CD4-positive, alpha-beta T cell treated with Interleukin-4 for 4 hours (primary cell): Measurements from ENCODE around the gene ELFN1.

Experiments
- DNase-seq: peaks from one replicate; pipeline ENCODE4 v3.0.0-alpha.2; 2020

ELFN1 gene

DNA sequence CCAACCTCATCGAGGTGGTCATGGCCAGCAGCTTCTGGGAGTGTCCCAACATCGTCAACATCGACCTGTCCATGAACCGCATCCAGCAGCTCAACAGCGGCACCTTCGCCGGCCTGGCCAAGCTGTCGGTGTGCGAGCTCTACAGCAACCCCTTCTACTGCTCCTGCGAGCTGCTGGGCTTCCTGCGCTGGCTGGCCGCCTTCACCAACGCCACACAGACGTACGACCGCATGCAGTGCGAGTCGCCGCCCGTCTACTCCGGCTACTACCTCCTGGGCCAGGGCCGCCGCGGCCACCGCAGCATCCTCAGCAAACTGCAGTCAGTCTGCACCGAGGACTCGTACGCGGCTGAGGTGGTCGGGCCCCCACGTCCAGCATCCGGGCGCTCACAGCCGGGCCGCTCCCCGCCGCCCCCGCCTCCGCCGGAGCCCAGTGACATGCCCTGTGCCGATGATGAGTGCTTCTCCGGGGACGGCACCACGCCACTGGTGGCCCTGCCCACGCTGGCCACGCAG, 75.0 kb downstream of the ELFN1 start:
- no peak for DNase-seq

DNA sequence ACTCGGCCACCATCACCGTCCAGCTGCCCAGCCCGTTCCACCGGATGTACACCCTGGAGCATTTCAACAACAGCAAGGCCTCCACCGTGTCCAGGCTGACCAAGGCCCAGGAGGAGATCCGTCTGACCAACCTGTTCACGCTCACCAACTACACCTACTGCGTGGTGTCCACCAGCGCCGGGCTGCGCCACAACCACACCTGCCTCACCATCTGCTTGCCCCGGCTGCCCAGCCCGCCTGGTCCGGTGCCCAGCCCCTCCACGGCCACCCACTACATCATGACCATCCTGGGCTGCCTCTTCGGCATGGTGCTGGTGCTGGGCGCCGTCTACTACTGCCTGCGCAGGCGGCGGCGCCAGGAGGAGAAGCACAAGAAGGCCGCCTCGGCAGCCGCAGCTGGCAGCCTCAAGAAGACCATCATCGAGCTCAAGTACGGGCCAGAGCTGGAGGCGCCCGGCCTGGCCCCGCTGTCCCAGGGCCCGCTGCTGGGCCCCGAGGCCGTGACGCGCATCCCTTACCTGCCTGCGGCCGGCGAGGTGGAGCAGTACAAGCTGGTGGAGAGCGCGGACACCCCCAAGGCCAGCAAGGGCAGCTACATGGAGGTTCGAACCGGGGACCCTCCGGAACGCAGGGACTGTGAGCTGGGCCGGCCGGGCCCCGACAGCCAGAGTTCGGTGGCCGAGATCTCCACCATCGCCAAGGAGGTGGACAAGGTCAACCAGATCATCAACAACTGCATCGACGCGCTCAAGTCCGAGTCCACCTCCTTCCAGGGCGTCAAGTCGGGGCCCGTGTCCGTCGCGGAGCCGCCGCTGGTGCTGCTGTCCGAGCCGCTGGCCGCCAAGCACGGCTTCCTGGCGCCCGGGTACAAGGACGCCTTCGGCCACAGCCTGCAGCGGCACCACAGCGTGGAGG, 75.8 kb downstream of the ELFN1 start:
- DNase-seq: no peak

DNA sequence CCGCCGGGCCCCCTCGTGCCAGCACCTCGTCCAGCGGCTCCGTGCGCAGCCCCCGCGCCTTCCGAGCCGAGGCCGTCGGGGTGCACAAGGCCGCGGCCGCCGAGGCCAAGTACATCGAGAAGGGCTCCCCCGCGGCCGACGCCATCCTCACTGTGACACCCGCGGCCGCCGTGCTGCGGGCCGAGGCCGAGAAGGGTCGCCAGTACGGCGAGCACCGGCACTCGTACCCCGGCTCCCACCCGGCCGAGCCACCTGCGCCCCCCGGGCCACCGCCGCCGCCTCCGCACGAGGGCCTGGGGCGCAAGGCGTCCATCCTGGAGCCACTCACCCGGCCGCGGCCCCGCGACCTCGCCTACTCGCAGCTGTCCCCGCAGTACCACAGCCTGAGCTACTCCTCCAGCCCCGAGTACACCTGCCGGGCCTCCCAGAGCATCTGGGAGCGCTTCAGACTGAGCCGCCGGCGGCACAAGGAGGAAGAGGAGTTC, 76.5 kb downstream of the ELFN1 start:
- DNase-seq: no peak

DNA sequence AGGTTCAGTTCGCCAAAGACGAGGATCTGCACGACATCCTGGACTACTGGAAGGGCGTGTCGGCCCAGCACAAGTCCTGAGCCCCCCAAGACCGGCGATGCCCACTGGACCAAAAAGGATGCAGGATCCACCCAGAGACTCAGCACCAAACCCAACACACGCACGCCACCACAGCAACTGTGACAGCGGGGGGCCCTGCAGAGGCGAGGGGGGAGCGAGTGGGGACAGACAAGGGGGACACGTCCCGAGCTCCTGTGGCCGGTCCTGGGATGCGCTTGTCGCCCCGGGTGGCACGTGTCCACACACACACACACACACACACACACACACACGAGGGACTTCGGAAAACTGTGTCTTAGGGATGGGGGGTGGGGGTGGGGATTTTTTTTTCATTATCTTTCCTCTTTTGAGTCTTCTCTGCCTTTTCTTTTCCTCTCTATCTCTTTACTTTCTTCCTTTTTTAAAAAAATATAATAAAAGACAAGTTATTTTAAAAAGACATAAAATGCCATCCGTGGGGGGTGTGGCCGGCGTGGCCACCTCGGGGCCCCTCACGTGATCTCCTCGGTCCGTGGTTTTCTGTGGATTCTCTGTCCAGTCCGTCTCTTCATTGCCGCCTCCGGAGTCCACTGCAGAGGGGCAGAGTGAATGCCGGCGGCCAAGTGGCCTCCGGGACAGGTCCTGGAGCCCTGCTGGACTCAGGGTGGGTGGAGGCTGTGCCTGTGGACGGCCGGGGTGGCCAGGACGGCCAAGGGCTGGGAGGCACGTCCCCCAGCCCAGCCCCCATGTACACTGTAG, 77.1 kb downstream of the ELFN1 start:
- DNase-seq: no peak

DNA sequence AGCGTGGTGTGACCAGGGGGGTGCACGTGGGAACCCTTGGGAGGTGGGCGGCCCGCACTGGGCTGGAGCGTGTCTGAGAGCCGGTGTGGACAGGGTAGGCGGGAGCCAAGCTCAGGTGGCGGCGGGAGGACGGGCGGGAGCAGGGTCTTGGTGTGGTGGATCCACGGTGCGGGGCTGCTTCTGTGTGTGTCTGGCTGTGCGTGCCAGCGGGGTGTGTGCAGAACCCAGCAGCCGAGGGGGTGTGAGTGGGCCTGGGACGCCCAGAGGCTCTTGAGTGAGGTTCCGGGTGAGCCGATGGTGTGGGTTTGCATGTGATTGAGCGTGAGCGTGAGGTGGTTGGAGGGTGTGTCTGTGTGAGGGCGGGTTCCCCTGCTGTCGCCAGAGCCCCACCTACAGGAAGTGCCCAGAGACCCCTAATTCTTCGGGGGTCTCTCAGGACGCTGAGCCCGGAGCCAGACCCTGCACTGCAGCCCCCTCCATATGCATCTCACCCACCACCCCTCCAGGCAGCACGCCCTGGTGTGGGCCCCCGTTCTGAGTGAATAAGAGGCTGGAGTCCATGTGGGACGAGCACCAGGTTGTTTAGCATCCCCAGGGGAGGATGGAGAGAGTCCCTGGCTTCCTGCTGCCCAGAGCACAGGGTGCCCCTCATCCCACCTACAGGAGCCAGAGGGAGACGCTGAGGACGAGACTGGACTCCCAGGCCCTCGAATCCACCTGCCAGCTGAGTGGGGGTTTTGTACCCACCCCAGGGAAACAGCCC, 78.2 kb downstream of the ELFN1 start:
- no peak for DNase-seq

DNA sequence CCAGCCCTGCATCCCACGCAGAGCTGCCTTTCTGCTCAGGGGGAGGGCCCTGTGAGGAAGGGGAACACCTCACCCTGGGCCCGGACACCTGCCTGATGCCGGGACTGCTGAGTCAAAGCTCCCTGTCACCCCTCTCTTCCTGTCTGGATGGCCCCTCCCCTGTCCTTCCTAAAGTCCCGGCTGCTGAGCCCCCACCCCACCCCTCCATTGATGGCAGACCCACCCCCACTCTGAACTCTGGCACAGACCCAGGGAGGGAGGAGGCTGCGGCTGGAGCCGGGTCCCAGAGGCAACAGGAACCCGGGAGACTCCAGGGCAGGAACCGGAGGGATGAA, 78.7 kb downstream of the ELFN1 start:
- DNase-seq: no peak

DNA sequence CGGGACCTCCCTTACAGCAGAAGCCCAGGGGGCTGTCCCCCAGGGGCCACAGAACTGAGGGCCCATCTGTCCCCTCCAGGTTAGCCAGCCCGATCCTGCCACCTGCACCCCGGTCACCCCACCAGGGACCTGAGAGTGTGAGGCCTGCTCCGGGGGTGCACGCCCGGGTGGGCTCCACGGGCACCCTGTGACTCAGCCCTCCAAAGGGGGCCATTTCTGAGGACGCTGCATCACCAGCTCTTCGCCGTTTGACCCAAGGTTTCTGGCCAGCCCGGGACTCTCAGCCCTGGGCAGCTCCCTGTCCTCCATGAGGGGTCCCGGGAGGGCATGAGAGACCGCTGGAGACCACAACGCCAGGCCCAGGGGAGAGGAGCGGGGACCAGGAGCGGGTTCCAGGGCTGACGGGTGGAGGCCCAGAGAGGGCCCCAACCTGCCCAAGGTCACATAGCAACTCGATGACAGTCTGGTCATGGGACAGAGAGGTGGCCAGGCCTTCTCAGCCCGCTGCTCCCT, 79.3 kb downstream of the ELFN1 start:
- DNase-seq: no peak

DNA sequence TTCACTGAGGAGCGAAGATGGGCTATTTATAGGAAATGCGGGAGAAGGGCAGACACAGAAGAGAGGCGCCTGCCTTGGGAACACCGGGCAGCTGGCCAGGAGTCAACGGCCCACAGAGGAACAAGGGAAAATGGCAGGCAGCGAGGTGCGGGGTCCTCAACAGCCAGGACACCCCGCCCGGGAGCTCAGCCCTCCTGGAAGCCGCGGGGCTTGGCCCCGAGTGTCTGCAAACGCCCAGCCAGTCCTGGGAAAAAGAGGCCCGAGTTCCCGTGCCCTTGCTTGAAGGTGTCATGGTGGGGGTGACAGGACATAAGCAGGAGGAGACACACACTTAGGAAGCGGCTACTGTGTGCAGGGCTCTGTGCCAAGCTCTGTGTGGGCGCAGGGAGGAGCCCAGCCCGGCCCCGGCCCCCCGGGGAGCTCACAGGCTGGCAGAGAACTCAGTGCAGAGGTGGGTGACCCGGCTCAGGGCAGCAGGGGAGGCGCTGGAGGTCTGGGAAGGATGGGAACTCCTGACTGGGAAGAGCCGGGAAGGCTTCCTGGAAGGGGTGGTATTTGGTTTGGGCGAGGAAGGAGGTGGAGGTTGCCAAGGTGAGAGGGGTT, 79.9 kb downstream of the ELFN1 start:
- no peak for DNase-seq

DNA sequence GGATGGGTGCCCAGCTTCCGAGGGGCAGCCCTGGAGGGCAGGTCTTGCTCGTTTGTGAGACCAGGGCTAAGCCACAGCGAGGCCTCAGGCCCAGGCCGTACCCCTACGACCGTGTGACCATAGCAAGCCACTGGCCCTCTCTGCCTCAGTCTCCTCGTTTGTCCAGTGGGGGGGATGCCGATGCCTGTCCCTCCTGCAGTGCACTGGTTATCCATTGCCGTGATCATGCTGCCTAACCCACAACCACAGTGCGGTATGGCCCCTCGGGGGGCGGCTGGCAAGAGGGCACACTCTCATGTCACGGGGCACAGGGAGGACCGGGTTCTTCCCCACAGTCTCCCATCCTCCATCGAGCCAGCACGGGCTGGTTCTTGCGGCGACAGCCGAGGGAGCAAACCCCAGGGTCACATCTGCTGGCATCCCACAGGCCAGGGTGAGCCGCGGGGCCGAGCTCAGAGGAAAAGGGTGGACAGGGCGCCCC, 80.5 kb downstream of the ELFN1 start:
- DNase-seq: no peak

DNA sequence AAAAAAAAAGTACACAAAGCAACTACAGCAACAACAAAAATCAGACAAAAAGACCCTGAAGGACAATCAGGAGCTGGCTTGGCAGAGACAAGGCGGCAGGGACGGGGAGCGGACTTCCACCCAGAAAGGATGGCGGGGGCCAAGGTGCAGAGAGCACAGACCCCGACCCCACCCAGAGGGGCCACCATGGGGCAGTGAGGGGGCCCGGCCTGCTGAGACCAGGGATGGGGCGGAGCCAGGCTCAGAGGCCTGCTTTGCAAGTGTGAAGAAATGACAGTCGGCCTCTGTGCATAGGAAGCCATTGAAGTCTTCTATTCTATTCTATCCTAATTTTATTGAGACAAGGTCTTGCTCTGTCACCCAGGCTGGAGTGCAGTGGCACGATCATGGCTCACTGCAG, 82.0 kb downstream of the ELFN1 start:
- no peak for DNase-seq

DNA sequence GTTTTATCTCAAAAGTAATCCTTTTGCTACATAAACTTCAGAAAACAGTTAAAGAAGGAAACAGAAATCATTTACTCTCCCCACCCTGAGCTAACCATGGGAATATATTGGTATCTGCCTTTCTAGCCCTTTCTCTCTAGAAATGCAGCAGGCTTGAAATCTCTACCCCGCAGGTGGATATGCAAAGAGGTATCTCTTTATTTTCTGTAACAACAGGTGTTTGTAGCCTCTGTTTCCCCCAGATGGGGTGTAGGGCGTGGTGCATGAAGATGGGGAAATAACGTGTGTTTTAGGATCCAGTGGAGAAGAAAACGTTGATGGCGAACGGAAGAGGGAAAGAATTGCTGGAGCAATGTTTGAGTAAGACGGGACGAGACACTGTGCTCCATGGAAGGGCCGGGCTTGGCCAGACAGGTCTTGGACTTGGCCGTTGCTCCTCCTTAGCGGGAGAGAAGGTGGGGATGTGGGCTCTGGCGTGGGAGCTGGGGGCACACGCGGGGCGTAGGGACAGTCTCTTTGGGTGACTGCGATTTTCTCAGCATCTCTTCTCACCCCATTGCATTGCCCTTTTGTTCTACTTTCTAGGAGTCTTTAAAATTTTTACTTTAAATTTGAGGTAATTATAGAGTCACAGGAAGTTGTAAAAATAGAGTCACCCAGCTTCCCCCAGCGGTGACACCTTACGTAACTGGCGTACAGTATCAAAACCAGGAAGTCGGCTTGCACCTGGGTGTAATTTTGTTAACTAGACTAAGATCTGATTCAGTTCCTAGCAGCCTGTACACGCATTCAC, 82.9 kb downstream of the ELFN1 start:
- DNase-seq: no peak

DNA sequence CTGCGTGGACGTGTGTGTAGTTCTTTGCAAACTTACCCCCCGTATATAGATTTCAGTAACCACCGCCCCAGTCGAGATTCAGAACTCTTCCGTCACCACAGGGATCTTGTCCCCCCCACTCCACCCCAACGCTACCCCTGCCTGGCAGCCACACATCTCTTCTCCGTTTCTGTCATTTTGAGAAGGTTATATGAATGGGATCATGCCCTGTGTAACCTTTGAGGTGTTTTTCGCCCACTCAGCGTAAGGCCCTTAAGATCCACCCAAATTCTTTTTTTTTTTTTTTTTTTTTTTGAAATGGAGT, 83.4 kb downstream of the ELFN1 start:
- no peak for DNase-seq

DNA sequence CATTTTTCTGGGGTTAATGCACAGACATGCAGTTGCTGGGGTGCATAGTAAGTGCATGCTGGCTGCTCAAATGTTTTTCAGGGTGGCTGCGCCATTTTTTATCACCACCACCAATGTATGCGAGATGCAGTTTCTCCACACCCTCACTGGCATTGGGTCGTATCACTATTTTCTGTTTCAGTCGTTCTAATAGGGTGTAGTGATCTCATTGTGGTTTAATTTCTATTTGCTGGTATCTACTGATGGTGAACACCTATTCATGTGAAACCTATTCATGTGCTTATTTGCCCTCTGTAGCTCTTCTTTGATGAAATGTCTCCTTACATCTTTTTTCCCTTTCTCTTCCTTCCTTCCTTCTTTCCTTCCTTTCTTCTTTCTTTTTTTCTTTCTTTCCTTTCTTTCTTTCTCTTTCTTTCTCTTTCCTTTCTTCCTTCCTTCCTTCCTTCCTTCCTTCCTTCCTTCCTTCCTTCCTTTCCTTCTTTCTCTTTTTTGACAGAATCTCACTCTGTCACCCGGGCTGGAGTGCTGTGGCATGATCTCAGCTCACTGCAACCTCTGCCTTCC, 84.3 kb downstream of the ELFN1 start:
- DNase-seq: no peak

DNA sequence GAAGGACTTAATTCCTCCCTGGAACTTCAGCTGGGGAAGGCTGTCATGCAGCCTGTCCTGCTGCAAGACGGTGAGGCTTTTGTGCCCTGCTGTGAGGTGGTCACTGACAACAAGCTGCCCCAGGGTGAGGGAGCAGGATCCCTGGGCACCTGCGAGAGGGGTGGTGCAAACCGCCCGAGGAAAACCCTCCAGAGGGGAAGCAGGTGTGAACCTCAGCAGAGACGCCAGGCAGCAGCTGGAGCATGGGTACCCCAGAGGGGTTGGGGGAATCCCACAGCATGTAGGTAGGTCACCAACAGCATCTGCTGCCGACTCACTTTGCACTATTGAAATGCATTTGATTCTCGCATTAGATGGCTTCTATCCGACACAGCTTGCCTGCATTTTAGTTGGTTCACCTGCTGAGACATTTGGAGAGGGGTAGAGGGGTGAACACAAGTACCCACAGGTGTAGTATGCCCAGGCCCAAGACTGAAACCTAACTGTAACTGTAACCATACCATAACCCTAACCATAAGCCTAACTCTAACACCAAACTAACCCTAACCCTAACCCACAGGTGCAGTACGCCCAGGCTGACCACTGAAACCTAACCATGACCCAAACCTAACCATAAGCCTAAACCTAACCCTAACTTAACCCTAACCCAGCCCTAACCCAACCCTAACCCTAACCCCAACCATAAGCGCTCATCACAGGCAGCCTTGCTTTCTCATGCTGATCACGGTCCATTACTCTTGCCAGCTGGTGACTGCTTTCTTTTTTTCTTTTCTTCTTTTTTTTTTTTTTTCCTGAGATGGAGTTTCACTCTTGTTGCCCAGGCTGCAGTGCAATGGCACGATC, 85.9 kb downstream of the ELFN1 start:
- no peak for DNase-seq

DNA sequence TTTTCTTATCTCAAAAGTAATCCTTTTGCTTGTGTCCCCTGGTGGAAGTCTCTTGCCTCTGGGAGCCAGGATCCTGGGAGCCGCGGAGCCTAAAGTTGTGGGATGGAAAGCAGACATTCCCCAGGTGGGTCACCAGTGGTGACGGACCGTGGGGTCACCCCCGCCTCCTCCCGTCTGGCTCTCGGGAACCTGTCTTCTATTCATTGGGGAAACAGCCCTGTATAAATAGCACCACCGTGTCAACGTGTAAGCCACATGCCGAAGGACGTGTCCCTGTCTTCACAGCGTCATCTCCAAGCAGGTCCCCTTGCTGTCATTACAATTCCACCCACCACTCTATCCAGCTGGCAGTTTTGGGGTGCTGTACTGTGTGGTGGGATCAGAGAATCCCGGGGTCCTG, 87.5 kb downstream of the ELFN1 start:
- no peak for DNase-seq

DNA sequence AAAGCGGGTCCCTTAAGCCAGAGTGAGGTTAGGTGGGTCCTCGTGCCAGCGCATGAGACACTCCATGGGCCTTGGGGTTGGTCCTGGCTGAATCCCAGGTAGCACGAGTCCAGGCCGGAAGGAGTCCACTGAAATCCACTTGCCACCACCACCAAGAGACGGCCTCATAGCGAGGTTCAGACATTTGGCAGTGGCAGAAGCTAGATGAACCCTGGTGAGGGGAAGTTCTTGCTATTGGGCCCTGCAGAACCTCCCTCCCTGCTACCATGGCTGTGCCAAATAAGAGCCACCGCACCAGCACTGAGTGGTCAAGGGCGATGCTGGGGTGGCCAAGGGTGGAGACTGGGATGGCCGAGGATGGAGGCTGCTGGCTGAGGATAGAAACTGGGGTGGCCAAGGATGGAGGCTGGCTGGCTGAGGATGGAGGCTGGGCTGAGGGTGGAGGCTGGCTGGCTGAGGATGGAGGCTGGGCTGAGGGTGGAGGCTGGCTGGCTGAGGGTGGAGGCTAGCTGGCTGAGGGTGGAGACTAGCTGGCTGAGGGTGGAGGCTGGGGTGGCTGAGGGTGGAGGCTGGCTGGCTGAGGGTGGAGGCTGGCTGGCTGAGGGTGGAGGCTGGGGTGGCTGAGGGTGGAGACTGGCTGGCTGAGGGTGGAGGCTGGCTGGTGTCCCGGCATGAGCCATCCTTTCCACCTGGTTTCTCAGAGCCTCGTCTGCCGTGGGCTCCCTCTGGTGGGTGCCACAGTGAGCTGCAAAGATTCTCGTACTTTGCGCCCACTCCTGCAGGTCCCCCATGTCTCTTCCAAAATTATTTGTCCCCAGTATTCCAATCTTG, 88.2 kb downstream of the ELFN1 start:
- no peak for DNase-seq

DNA sequence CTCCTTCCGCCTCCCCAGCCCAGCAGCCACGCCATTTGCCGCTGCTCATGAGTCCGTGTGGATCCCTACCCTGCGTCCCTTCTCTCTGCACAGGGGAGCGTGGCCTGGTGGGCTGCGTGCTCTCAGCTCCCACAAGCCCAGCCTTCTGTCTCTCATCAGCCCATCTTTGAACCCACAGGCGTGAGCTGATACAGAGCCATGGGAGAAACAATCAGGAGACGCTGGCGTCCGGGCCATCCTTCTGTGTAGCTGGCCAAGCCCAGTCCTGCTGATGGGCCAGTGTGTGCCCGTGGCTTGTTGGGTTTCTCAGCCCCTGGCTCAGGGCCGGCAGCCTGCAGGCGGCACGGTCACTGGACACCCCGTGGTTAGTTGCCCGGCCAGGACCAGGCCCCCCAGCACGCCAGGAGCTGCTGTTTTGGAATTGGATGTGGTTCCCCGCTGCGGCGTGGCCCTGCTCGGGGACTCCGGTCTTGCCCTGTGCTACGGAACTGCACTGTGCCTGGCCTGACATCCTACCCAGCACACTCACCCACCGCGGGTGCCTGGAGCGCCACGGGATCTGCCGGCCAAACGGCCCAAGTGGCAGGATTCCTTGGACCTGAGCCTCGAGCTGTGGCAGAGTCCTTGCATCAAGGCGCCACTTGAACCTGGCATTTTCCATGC, 88.9 kb downstream of the ELFN1 start:
- DNase-seq: no peak

DNA sequence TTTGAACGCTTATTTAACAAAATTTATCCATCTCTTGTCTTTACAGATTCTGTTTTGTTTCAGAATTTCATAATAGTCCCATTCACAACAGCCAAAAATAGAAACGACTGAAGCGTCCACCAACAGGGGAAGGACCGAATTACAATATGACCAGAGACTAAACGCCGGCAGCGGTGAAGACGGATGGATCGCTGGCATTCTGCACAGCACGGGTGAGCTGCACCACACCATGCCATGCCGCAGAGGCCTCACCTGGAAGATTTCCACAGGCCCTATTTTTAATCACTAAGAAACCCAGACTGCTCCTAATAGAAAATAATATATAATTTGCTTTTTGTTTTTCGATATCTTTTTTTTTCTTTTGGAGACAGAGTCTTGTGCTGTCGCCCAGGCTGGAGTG, 91.0 kb downstream of the ELFN1 start:
- no peak for DNase-seq

DNA sequence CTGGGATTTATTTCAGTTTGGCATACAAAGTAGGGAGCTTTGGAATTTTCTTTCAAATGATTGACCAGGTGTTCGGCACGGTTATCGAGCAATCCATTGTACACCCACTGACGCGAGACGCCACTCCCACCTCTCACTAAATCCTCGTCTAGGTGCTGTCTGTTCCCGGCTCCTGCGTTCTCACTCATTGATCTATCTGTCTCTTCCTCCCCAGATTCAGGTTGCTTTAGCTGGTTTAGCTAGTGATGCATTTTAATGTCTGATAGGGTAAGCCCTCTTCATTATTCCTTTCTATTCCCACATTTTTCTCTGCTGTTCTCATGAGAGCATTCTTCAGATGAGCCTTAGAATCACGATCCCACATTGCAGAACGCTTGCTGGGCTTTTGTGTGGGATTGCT, 91.7 kb downstream of the ELFN1 start:
- no peak for DNase-seq
